ENCODE results near the gene ARHGAP27.

The ARHGAP27 gene

GRCh38 chr17:45430738-45431530 is 1.7 kb downstream of the ARHGAP27 start:
- DNase-seq = no peak

DNA sequence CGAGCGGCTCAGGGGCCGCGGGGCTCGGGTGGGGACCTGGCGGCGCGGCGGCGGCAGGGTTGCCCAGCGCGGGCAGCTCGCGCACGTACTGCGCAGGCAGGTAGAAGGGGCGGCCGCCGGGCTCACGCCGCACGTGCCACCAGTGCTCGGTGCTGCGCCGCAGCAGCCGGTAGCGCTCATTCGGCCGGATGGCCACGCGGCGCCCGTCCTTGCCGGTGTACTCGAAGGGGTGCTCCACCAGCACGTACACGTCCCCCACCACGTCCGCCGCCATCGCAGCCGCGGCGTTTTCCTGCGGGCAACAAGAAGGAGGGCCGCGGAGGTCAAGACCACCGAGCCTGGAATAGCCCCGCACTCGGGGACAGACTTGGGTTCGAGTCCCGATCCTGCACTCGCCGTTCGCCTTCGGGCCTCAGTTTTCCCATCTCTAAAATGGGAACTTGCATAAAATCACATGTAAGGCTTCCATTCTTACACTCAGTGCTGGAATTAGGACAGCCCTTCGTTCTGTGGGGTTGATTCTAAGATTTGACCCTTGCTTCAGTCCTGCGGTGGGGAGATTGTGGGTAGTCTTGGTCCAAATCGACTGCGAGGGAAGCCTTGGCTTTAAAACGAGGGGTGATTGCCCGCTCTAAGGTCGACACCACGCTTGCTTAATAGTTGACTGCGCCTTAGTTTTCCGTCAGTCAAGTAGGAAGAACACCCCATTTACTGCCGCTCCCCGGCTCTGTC is 2.5 kb downstream of the ARHGAP27 start:
- no peak for DNase-seq

GRCh38 chr17:45429339-45430005 is 3.2 kb downstream of the ARHGAP27 start:
- no peak for DNase-seq

DNA sequence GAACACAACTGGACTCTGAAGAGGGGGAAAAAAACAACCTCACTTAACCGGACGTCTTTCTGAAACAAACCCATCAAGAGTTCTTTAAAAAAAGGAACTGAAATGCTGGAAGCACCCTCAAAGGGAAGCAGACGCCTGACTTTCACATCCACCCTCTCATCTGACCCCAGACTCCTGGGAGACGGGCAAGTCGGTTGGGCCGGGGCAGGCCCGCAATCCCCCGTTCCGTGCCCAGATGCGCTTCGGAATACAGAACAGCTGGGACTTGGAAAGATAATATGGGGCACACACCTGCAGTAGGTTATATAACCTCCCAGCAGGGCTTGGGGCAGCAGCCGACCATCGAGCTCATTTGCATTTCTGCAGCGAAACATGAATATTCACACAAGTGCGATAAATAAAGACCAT is 3.7 kb downstream of the ARHGAP27 start:
- no peak for DNase-seq

DNA sequence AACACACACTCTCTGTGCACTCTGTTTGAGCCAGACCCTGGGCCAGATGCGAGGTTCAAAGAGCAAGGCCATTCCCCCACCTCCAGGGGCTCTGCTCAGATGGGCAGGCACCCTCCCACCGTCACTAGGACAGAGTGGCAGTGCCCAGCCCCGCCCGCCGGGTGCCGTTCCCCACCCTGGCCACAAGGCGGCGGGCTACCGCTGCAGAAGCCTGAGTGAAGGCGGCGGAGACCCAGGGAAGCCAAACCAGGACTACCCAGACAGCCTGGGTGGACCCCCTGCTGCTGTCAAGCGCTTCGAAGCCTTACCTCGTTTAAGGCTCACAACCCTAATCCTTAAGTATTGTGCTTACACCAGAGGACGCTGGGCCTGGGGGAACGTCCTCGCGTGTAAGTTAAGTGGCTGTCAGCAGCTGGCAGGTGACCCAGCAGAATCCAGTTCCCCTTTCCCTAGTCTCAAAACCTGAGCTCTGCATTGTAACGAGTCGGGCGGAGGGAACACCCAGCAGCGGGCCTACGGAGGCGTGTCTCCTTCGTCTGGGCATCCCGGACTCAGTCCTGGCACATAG is 4.5 kb downstream of the ARHGAP27 start:
- no peak for DNase-seq

- DNase-seq = no peak
These were observed 5.4 kb downstream of the ARHGAP27 start for GRCh38 chr17:45427181-45427835.

- DNase-seq = no peak
These were observed 6.1 kb downstream of the ARHGAP27 start for GRCh38 chr17:45426561-45426960.

DNA sequence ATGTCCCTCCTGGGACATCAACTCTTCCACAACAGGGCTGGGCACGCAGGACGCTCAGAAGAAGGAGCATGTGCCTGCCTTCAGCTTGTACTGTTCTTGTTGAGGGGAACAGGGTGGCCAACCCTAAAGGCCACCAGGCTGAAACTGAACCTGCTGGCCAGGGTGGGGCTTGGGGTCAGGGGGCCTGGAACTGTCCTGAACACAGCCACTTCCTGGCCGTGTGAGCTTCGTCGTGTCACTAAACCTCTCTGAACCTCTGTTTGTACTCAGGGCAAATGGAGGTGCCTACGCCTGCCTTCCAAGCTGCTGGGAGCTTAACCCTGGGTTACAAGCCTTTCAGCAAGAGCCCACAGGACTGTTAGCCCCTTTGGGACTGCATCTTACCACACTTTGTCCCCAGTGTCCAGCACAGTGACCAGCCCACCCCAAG is 6.7 kb downstream of the ARHGAP27 start:
- no peak for DNase-seq

DNA sequence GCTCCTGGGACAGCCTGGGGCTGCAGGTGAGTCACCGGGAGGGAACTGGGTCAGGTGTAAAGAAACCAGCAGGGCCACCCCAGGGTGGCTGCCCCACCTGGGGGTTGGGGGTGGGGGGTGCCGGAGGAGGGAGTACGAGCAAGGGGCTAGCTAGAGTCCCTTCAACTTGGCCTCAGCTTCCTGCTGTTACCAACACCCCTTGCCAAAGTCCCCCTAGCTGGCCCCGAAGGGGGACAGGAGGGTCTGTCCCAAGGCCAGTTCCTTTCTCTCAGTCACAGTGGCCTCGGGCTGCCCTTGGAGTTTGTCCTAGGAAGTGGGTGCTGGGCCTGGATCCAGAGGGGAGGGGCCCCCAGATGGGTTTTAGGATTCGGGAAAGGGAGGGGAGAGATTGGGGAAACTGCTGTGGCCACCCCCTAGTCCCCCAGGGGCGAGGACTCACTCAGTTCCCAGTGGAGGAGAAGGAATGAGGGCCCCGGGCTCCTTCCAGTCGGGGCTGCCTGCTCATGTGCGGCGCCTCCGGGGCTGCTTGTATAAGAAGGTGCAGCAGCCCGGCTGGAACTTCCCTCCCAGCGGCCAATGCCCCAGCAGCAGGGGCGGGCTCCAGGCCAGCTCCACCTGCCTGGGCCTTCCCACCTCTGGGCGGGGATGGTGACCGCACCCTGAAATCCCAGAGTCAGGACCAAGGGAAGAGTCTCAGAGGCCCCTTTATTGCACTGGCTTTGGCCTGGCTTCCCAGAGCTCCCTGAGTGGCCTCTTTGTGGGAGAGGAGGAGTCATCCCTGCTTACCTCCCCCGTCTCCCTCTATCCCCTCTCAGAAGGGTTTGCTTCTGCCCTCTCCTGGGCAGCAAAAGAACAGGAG is 7.3 kb downstream of the ARHGAP27 start:
- no peak for DNase-seq

- no peak for DNase-seq
These were observed 7.9 kb downstream of the ARHGAP27 start for GRCh38 chr17:45424769-45425124.

- no peak for DNase-seq
These were observed 8.7 kb downstream of the ARHGAP27 start for GRCh38 chr17:45423975-45424335.

- DNase-seq = no peak
These were observed 9.2 kb downstream of the ARHGAP27 start for GRCh38 chr17:45423304-45423974.

DNA sequence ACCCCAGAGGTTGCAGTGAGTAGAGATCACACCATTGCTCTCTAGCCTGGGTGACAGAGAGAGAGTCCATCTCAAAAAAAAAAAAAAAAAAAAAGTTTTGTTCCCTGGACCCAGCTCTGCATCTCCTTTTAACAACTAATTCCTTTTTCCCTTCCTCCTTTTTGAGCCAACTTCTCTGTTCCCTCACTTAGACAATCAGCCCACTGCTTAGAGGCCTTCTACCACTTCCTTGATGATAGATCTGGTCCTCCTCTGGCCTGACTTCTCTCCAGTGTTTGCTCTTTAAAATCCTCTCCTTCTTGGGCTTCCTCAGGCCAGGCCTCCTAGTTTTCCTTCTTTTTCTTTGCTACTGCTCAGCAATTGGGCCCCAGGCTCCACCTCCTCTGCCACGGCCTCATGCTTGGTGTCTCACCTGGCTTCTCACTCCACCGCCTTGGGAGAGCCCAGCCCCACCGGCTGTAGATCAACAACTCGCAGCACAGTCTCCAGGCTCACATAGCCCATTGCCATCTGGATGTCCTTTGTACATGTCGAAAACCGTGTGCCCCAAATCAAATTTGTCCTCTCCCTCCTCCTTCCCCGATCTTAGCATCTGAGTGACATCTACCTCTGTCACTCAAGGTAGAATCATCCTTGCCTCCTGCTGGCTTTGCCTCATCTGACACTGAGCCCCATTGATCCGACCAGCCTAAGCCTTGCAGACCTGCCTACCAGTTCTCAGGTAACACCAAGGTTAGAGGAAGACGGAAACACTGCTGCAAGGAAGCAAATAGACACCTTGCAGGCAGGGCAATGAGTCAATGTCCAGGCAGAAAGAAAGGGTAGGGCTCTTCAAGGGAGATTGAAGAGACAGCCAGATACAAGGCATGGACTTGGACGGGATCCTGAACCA is 17.4 kb downstream of the ARHGAP27 start:
- DNase-seq = no peak

DNA sequence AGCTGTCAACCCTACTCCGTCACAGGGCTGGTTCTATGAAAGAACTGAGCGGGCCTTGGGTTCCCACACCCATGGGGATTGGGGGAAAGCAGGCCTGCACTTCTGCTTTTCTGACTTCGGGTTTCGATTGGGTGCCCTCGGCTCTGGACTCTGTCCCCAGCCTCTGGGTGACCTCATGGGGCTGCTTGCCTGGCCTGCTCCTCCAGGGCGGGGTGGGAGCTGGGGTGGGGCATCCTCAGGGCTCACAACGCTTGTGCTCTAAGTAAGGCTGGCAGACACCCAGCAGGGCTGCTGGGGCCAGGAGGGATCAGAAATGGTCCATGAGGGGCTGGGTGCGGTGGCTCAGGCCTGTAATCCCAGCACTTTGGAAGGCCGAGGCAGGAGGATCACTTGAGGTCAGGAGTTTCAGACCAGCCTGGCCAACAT is 19.2 kb downstream of the ARHGAP27 start:
- DNase-seq = no peak

GRCh38 chr17:45411348-45412105 is 21.1 kb downstream of the ARHGAP27 start:
- DNase-seq = no peak

GRCh38 chr17:45410144-45411091 is 22.3 kb downstream of the ARHGAP27 start:
- DNase-seq = no peak

DNA sequence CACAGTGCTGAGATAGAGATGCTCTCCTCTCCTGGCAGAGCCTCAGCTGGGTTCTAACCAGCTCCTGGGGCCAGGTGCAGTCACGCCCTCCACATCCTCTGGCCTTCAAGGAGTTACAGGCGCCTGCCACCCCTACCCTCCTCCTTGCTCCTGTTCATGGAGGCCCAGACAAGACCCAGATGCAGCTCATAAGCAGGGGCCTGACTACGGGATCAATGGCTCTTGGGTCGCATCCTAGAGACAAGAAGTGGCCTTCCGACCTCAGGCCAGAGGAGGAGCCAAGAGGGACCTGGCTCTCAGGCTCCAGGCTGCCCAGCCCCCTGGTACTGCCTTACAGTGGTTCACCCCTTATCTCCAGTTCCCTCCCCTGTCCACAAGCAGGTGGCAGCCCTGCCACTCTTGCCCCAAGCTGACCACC is 23.0 kb downstream of the ARHGAP27 start:
- no peak for DNase-seq
